Astrocyte (in vitro differentiated cells and primary cell): ENCODE measurements around the gene DOK6.

Experiments
- CTCF ChIP-seq: IDR thresholded peaks from 2 replicates; pipeline ENCODE4 v1.5.1; 2011; ENCODE audit warnings: low read depth, mild to moderate bottlenecking, inconsistent platforms, low read length, moderate library complexity; ENCODE audit not compliant: insufficient read depth
- EZH2 ChIP-seq: IDR thresholded peaks from 2 replicates; pipeline ENCODE4 v1.6.1; 2012; ENCODE audit warnings: mild to moderate bottlenecking, low read length, inconsistent platforms; ENCODE audit not compliant: insufficient read depth

GRCh38 chr18:69531973-69532372 lies 131.3 kb downstream of the DOK6 start:
- no peak for TF ChIP-seq CTCF
- no peak for TF ChIP-seq EZH2
